ENCODE results near the gene PSPH.

DNA sequence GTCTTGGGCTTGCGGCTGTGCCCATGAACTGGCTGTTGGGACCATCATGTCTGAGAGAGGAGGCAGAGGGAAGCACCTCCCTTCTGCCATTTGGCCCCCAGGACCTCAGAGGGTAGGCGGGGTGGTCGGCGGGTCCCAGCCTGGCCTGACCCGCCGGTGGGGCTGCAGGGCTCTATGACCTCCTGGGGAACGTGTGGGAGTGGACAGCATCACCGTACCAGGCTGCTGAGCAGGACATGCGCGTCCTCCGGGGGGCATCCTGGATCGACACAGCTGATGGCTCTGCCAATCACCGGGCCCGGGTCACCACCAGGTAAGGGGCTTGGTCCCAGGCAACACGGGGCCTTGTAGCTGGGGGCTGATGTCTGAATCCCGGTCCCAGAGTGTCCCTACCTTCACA, 27.0 kb upstream of the PSPH start:
- TF ChIP-seq EZH2 (IDR thresholded peaks at IDR 0.05), result no peak
- no peak for TF ChIP-seq POLR2AphosphoS5 (IDR thresholded peaks at IDR 0.05; ENCODE audit: borderline replicate concordance, low read depth, low read length)

Measured in SK-N-MC (cell line).